AG04449 (cell line): Measurements from ENCODE around the gene LTBP2.

ENCODE experiments used
- CTCF ChIA-PET: fragments of 350-600 bp; formaldehyde crosslinking; extraction: SDS; loops from one replicate; lab custom pipeline; 2021; ENCODE audit warnings: antibody characterized with exemption; lab: Yijun Ruan, JAX
- POLR2A ChIA-PET: fragments of 400-600, 350-600 bp; formaldehyde crosslinking; extraction: SDS; loops from one replicate; lab custom pipeline; 2020; ENCODE audit warnings: antibody characterized with exemption, inconsistent platforms; lab: Yijun Ruan, JAX
- DNase-seq: peaks from one replicate; pipeline ENCODE4 v3.0.0-alpha.2; 2010; ENCODE audit warnings: low read depth, low spot score
- H3K4me3 ChIP-seq: 2 replicates; pipeline ENCODE4 v1.5.1; 2011; ENCODE audit warnings: low read depth, mild to moderate bottlenecking, control low read depth, low read length
- TF ChIP-seq, protein P1 (sequence below): IDR thresholded peaks from one replicate; pipeline ENCODE4 v1.5.1; 2011; ENCODE audit warnings: mild to moderate bottlenecking, moderate library complexity, low read length, control low read depth, inconsistent platforms; ENCODE audit not compliant: insufficient read depth; ENCODE audit errors: missing control alignments

The LTBP2 gene

DNA sequence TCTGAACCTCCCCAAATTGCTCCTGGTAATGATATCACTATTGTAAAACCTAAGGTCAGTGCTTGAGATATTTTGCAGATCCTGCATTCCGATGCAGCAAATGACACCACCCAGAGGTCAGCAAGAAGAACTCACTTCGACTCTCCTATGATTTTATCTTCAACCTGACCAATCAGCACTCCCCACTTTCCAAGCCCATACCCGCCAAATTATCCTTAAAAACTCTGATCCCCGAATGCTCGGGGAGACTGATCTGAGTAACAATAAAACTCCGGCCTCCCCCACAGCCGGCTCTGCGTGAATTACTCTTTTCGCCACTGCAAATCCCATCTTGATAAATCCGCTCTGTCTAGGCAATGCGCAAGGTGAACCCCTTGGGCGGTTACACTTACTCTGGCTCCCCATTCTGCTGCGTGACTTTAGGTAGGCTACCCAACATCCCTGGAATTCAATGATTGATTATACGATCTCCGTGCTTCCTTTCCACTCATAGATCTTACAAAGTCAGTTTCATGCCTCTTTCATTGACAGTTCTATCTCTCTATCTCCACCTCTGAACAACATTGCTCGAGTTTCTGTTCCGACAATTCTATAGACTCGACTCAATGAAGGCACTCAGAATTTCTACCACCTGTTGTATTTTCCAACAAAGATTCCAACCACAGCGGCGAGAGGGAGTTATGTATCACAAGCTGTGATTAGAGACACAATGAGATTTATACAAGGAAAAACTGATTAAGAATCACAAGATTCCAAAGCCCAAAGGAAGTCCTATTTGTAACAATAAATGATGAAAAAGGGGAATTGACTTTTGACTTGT is 119.9 kb downstream of the LTBP2 start:
- H3K4me3 ChIP-seq: peak overlapping the region; percentile 84
- TF ChIP-seq, protein P1, sequence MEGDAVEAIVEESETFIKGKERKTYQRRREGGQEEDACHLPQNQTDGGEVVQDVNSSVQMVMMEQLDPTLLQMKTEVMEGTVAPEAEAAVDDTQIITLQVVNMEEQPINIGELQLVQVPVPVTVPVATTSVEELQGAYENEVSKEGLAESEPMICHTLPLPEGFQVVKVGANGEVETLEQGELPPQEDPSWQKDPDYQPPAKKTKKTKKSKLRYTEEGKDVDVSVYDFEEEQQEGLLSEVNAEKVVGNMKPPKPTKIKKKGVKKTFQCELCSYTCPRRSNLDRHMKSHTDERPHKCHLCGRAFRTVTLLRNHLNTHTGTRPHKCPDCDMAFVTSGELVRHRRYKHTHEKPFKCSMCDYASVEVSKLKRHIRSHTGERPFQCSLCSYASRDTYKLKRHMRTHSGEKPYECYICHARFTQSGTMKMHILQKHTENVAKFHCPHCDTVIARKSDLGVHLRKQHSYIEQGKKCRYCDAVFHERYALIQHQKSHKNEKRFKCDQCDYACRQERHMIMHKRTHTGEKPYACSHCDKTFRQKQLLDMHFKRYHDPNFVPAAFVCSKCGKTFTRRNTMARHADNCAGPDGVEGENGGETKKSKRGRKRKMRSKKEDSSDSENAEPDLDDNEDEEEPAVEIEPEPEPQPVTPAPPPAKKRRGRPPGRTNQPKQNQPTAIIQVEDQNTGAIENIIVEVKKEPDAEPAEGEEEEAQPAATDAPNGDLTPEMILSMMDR: peak; percentile 21
- no peak for DNase-seq
- POLR2A ChIA-PET: interaction anchor here (1.2 kb wide), 1 partner anchor 78 kb away, joined by 3 read pairs; no protein-coding TSS in a partner anchor
- CTCF ChIA-PET: interaction anchor here (0.6 to 3.4 kb wide), 4 partner anchors 13 to 134 kb away, joined by 3 to 22 read pairs (median 12); no protein-coding TSS in a partner anchor

DNA sequence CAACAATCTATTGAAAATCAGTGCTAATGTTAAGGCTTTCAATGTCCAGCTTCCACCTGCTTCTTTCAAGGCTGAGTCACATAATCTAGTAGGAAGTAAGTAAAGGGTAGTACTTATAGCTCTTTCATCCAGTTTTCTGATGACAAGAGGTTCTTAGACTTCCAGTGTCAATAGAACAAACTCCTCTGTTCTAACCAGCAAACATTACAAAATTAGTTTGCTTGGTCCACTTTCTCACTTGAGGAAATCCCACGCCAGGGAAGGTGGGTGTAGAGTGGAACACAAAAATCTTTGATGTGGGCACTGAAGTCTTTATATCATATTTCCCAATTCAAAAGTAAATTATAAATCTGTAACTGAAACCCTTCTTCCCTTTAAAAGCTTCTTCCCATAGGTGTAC is 121.6 kb downstream of the LTBP2 start:
- no peak overlapping the region for H3K4me3 ChIP-seq
- DNase-seq: no peak
- TF ChIP-seq, protein P1: no peak
- ChIA-PET CTCF (interaction anchor here (0.7 to 3.4 kb wide), 9 partner anchors 8 to 129 kb away, joined by 3 to 22 read pairs (median 4); no protein-coding TSS in a partner anchor), POLR2A (no interaction called here)

DNA sequence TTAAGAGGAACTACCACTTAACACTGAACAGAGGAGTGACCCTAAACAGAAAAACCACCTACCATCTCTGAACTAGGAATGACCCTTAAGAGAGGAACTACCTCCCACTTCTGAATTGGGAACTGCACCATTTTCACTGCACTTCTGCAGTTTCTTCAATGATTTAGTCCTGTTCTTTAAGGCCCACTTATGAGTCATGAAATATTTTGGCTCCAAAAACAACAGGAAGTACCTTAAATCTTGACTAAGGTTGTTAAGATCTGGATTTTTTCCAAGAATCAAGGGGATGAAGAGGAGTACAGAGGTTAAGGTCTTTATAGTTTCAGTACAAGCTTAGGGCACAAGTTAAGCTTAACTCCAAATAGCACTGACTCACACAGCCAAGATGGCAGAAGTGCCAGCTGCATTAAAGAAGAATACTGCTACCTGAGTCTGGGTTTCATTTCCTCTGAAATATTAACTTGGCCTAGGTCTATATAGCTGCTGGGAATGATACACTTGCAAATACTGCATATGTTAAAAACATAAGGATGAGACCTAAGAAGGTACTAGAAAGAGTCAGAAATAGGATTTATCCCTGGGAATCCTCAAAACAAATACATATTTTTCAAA is 123.1 kb downstream of the LTBP2 start:
- H3K4me3 ChIP-seq: no peak overlapping the region

DNA sequence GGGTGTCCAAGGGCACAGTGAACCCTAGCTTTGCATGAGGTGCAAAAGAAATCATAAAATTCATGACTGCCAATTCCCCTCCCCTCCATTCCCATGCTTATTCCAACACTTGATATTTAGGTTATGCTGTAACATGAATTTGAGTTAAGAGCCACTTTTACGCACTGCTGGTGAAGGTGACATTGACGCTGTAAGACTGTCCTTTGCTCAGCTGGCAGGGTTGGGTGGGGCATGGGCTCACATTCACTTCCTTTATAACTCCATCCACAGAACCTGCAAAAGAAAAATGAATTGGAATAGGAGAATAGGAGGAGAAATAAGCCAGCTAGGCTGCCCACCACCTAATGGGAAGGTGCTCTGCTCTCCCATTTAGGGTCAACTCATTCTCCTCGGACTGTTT is 125.9 kb downstream of the LTBP2 start:
- CTCF ChIA-PET: interaction anchor here (1.1 to 2.0 kb wide), 5 partner anchors 13 to 267 kb away, joined by 3 to 8 read pairs (median 4); no protein-coding TSS in a partner anchor
- DNase-seq: no peak
- no peak overlapping the region for H3K4me3 ChIP-seq
- TF ChIP-seq, protein P1: no peak
- POLR2A ChIA-PET: interaction anchor here (0.6 kb wide), 1 partner anchor 126 kb away, joined by 3 read pairs; no protein-coding TSS in a partner anchor

More for the DNA sequence above, 123.1 kb downstream of the LTBP2 start:
- TF ChIP-seq, protein P1: no peak
- DNase-seq: no peak
- POLR2A ChIA-PET: no interaction called here
- CTCF ChIA-PET: interaction anchor here (1.0 to 3.4 kb wide), 5 partner anchors 8 to 163 kb away, joined by 3 to 13 read pairs (median 7); no protein-coding TSS in a partner anchor

DNA sequence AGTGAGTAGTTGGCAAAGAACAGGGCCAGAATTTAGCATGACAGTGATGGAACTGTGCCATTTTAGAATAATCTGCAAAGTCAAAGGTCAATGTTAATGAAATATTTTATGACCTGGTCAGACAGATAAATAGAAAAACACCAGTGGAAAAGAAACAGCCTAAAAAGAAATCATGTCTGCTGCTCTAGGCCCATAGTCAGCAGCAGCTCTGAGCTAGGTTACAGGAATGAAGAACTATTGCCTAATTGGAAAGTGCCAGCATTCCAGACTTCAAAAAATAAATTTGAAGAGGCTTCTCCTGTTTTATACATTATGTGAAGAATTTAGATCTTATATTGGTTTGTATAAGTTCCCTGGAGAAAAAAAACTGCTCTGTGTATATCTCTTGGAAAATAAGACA is 128.7 kb downstream of the LTBP2 start:
- CTCF ChIA-PET: interaction anchor here (12.6 kb wide), 1 partner anchor 25 kb away, joined by 164 read pairs; no protein-coding TSS in a partner anchor
- POLR2A ChIA-PET: interaction anchor here (0.7 kb wide), 1 partner anchor 10 kb away, joined by 5 read pairs; the partner anchor contains the start of gene ISCA2
- TF ChIP-seq, protein P1: no peak
- DNase-seq: no peak
- no peak overlapping the region for H3K4me3 ChIP-seq
